Left renal pelvis (tissue), 4 donors: ENCODE data around the gene DBP. TPM values are rescaled to one million over a fixed set of nuclear protein-coding genes. Genes with fewer than 3 reads are reported as not detected.

ENCODE experiments used
- DNase-seq, 4 donors: peaks; one replicate each; pipeline ENCODE4 v3.0.0-alpha.2; 2013; ENCODE audit warnings: low read depth in 4 of 4, low spot score in 3 of 4
- polyA plus RNA-seq, 4 donors: library from polyadenylated mRNA; unstranded; fragments of 120-200 nt; gene quantifications; one replicate each; pipeline ENCODE4 v1.2.1, GENCODE V29; 2013; ENCODE audit not compliant: insufficient read length in 4 of 4

DBP gene
- polyA plus RNA-seq, 4 donors, result 9.8 to 17.3 (median 13.9) TPM

GRCh38 chr19:48629599-48630295 lies 7.4 kb downstream of the DBP start:
- no peak for DNase-seq

GRCh38 chr19:48629297-48629598 lies 7.9 kb downstream of the DBP start:
- no peak for DNase-seq

GRCh38 chr19:48628486-48629296 lies 8.5 kb downstream of the DBP start:
- no peak for DNase-seq

GRCh38 chr19:48627865-48628314 lies 9.3 kb downstream of the DBP start:
- no peak for DNase-seq

GRCh38 chr19:48627201-48627864 lies 9.8 kb downstream of the DBP start:
- no peak for DNase-seq

- no peak for DNase-seq
Observed at GRCh38 chr19:48625891-48626327, 11.3 kb downstream of the DBP start.

- DNase-seq, result no peak
Observed at GRCh38 chr19:48624791-48625723, 12.1 kb downstream of the DBP start.

- peak; percentile 89 to 95 (median 92) for DNase-seq
Observed at GRCh38 chr19:48624067-48624594, 13.0 kb downstream of the DBP start.

GRCh38 chr19:48623556-48624066 lies 13.6 kb downstream of the DBP start:
- DNase-seq, result no peak

GRCh38 chr19:48619692-48620585 lies 17.2 kb downstream of the DBP start:
- no peak for DNase-seq

- DNase-seq, result peak; percentile 98
Observed at GRCh38 chr19:48618916-48619691, 18.1 kb downstream of the DBP start, which contains the start of the genes RPL18 and SPHK2. RPL18 (minus strand) TSS chr19:48619178; CDS start chr19:48619143, 35 bp downstream. SPHK2 (plus strand) TSS chr19:48619506; CDS start chr19:48620515, 1,009 bp downstream.

GRCh38 chr19:48618278-48618915 lies 18.8 kb downstream of the DBP start:
- no peak for DNase-seq

GRCh38 chr19:48617146-48617937 lies 19.8 kb downstream of the DBP start:
- DNase-seq, result no peak

GRCh38 chr19:48616491-48617056 lies 20.6 kb downstream of the DBP start:
- no peak for DNase-seq

GRCh38 chr19:48616041-48616436 lies 21.1 kb downstream of the DBP start:
- DNase-seq, result no peak
